Cardiac fibroblast (primary cell): ENCODE measurements around the gene CDKAL1.
"Not testable (repeated sequence)": the region's sequence is repeated elsewhere in the genome, so short reads cannot be mapped to it uniquely, and the experiment has no call there.

Source experiments
- DNase-seq, 2 donors: peaks; one replicate each; pipeline versions ENCODE4 v3.0.0 to v3.0.0-alpha.2; 2010; ENCODE audit warnings: low read depth in 2 of 2
- H3K4me3 ChIP-seq, 2 donors: replicated peaks in 1 of 2; 1 replicate in 1 of 2; 2 replicates in 1 of 2; pipeline ENCODE4 v1.5.1; 2011; ENCODE audit warnings: low read depth in 2 of 2, low read length in 2 of 2, mild to moderate bottlenecking in 2 of 2, moderate library complexity in 1 of 2
- CTCF ChIP-seq: IDR thresholded peaks from one replicate; pipeline ENCODE4 v1.5.1; 2011; ENCODE audit warnings: low read depth, mild to moderate bottlenecking, low read length, inconsistent platforms

CDKAL1 gene

GRCh38 chr6:20817806-20818320, 283.6 kb downstream of the CDKAL1 start:
- TF ChIP-seq CTCF = no peak
- DNase-seq = peak in 1 of 2 donors; percentile 33
- no peak overlapping the region for H3K4me3 ChIP-seq

GRCh38 chr6:20819774-20820400, 285.6 kb downstream of the CDKAL1 start:
- DNase-seq = no peak
- no peak for TF ChIP-seq CTCF
- H3K4me3 ChIP-seq = no peak overlapping the region

GRCh38 chr6:20826378-20826777, 292.1 kb downstream of the CDKAL1 start:
- no peak for TF ChIP-seq CTCF
- peak; percentile 64 to 71 for DNase-seq
- no peak overlapping the region for H3K4me3 ChIP-seq

GRCh38 chr6:20827798-20828197, 293.5 kb downstream of the CDKAL1 start:
- TF ChIP-seq CTCF = no peak
- peak; percentile 86 to 94 for DNase-seq
- no peak overlapping the region for H3K4me3 ChIP-seq

- DNase-seq = no peak
- TF ChIP-seq CTCF = no peak
- H3K4me3 ChIP-seq = no peak overlapping the region
These were observed 296.3 kb downstream of the CDKAL1 start for GRCh38 chr6:20830576-20830975.

GRCh38 chr6:20831251-20831650, 297.0 kb downstream of the CDKAL1 start:
- not testable (repeated sequence) for H3K4me3 ChIP-seq, DNase-seq

GRCh38 chr6:20833881-20834515, 299.7 kb downstream of the CDKAL1 start:
- DNase-seq = no peak
- TF ChIP-seq CTCF = no peak
- H3K4me3 ChIP-seq = no peak overlapping the region
